Uterus (tissue), 2 donors: Measurements from ENCODE around the gene SCUBE3.

Experiments used
- POLR2A ChIP-seq, 2 donors: fragments of 450-650 bp; IDR thresholded peaks; one replicate each; pipeline ENCODE4 v1.6.1; 2016; ENCODE audit warnings: antibody characterized with exemption in 2 of 2, mild to moderate bottlenecking in 1 of 2, moderate library complexity in 1 of 2
- TF ChIP-seq, protein P1 (sequence below), 4 experiments: fragments of 200-600 bp in 2 of 4; fragments of 450-650 bp in 2 of 4; sonication (generic) in 2 of 4; IDR thresholded peaks; one replicate each; pipeline ENCODE4 v1.5.1; 2016 to 2019; ENCODE audit warnings: antibody characterized with exemption in 4 of 4, mild to moderate bottlenecking in 2 of 4, moderate library complexity in 1 of 4

DNA sequence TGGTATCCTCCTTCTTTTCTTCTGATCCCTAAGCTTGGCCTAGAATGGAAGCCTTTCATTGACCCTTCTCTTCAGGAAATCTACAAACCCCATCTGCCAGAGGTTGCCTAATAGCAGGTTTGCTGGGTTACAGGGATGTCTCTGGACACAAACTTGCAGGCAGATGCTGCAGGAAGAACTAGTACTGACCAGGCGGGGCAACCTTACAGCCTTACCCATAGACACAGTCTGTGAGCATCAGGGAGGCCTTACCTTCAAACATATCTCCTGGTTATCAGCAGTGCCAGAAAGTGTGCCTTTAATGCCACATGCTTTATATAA lies 2.6 kb downstream of the SCUBE3 start:
- TF ChIP-seq, protein P1, sequence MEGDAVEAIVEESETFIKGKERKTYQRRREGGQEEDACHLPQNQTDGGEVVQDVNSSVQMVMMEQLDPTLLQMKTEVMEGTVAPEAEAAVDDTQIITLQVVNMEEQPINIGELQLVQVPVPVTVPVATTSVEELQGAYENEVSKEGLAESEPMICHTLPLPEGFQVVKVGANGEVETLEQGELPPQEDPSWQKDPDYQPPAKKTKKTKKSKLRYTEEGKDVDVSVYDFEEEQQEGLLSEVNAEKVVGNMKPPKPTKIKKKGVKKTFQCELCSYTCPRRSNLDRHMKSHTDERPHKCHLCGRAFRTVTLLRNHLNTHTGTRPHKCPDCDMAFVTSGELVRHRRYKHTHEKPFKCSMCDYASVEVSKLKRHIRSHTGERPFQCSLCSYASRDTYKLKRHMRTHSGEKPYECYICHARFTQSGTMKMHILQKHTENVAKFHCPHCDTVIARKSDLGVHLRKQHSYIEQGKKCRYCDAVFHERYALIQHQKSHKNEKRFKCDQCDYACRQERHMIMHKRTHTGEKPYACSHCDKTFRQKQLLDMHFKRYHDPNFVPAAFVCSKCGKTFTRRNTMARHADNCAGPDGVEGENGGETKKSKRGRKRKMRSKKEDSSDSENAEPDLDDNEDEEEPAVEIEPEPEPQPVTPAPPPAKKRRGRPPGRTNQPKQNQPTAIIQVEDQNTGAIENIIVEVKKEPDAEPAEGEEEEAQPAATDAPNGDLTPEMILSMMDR (IDR thresholded peaks at IDR 0.05) = no peak
- no peak for TF ChIP-seq POLR2A (IDR thresholded peaks at IDR 0.05)
